ACC112 (cell line): Measurements from ENCODE around the gene VEGFD.

Experiments
- H2AFZ ChIP-seq: fragments of 200-600 bp; sonication (generic); one replicate; pipeline ENCODE4 v1.6.0; 2017; ENCODE audit warnings: antibody characterized with exemption, low read length; ENCODE audit not compliant: unreplicated experiment
- H3K27ac ChIP-seq: fragments of 200-600 bp; sonication (generic); 2 replicates; pipeline ENCODE4 v1.5.1; 2014; ENCODE audit warnings: low read depth, mild to moderate bottlenecking, antibody characterized with exemption, low read length, moderate library complexity
- H3K27me3 ChIP-seq: fragments of 200-600 bp; sonication (generic); 2 replicates; pipeline ENCODE4 v1.6.1; 2014; ENCODE audit warnings: mild to moderate bottlenecking, antibody characterized with exemption, low read length, moderate library complexity, mixed read lengths; ENCODE audit not compliant: insufficient read depth
- H3K36me3 ChIP-seq: fragments of 200-600 bp; sonication (generic); 2 replicates; pipeline ENCODE4 v1.6.1; 2016; ENCODE audit warnings: mild to moderate bottlenecking, antibody characterized with exemption, low read length, moderate library complexity, mixed read lengths; ENCODE audit not compliant: insufficient read depth
- H3K4me1 ChIP-seq: fragments of 200-600 bp; sonication (generic); one replicate; pipeline ENCODE4 v1.6.1; 2016; ENCODE audit warnings: low read length, mixed read lengths; ENCODE audit not compliant: insufficient read depth, unreplicated experiment, control insufficient read depth
- H3K4me3 ChIP-seq: fragments of 200-600 bp; sonication (generic); 2 replicates; pipeline ENCODE4 v1.5.1; 2014; ENCODE audit warnings: mild to moderate bottlenecking, low read depth, low read length
- H3K79me2 ChIP-seq: fragments of 200-600 bp; sonication (generic); one replicate; pipeline ENCODE4 v1.6.0; 2016; ENCODE audit warnings: low read length; ENCODE audit not compliant: control insufficient read depth, unreplicated experiment, insufficient read depth

VEGFD gene

DNA sequence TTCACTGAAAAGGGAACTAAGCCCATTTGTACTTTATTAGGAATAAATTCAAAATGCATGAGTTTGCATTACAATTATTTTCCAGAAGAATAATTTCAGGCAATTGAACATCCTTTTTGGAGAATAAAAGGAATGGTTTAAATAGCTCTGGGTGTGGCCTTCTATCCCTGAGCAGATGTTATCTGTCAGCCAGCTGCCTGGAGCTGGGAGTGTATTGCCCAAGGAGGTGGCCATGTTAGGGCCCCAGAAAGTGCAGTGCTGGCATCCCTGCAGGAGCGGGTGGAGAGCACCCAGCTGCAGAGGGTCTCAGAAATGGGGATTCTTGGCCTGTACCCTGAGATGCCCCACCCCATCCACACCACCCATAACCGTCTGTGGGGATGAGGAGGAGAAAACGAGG, 21.6 kb upstream of the VEGFD start:
- Histone ChIP-seq H3K36me3 (no peaks in the 10 kb centered on the region), H3K27ac (no peak overlapping the region), H3K4me3 (no peak overlapping the region), H3K4me1 (peaks cover 7% of the 10 kb centered on the region), H3K27me3 (no peaks in the 10 kb centered on the region), H3K79me2 (no peaks in the 10 kb centered on the region), H2AFZ (no peak overlapping the region)

DNA sequence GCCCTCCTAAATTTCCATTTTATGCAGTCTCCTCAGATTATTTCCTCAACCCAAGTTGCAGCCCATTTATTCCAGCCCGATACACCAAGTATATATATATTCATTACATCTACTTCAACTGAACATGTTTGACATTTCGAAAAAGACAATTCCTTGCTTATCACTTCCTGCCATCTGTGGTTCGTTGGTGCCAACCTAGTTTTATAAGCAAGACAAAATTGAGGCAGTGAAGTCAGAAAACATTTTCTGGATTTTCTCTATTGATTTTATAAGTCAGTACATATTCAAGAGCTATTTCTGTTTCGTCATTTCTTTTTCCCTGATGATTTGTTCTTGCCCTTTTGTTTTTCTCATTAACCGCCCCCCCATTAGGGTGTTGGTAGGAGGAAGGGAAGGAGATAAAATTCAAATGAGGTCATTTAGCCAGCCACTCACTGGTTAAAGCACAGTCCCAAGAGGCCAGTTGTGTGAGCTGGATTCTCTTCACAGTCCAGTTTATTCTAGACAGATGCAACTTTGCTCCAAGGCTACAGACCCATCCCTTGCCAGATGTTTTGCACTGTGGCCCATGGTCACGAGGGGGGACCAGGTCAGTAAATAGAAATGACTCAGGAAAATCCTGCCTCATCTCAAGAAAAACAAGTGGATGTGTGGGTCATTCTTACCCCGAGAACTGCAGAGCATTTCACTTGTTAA, 20.3 kb upstream of the VEGFD start:
- Histone ChIP-seq H3K36me3 (no peaks in the 10 kb centered on the region), H3K79me2 (no peaks in the 10 kb centered on the region), H3K27ac (no peak overlapping the region), H2AFZ (no peak overlapping the region), H3K4me3 (no peak overlapping the region), H3K27me3 (no peaks in the 10 kb centered on the region), H3K4me1 (peaks cover 7% of the 10 kb centered on the region)

DNA sequence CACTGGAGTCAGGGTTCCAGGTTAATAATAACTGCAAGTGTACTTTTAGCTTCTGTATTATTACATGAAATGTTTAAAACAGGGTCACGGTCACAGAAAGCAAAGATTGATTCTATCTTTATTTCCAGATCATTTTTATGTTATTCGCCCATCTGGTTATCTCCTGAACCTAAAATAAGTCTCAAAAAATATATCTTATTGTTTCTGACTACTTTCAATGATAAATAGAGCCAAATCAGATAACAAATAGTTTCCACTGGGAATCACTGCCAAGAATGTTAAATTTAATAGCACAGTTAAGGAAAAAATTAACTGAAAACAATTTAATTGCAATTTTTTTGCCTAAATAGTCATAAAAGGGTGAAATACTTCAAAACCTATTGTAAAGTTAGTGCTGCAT, 17.2 kb upstream of the VEGFD start:
- no peaks in the 10 kb centered on the region for H3K79me2 ChIP-seq
- no peak overlapping the region for H2AFZ ChIP-seq
- H3K4me3 ChIP-seq, result no peak overlapping the region
- H3K36me3 ChIP-seq, result no peaks in the 10 kb centered on the region; the same call in 1 of the 2 replicates
- no peak overlapping the region for H3K27ac ChIP-seq
- H3K27me3 ChIP-seq, result no peaks in the 10 kb centered on the region
- peaks cover 7% of the 10 kb centered on the region for H3K4me1 ChIP-seq

- Histone ChIP-seq H3K36me3 (no peaks in the 10 kb centered on the region; the same call in 1 of the 2 replicates), H3K4me3 (no peak overlapping the region), H3K27ac (no peak overlapping the region), H3K4me1 (peaks cover 2% of the 10 kb centered on the region), H2AFZ (no peak overlapping the region), H3K79me2 (no peaks in the 10 kb centered on the region), H3K27me3 (no peaks in the 10 kb centered on the region)
Measured at GRCh38 chrX:15399962-15400391, 15.8 kb upstream of the VEGFD start.

DNA sequence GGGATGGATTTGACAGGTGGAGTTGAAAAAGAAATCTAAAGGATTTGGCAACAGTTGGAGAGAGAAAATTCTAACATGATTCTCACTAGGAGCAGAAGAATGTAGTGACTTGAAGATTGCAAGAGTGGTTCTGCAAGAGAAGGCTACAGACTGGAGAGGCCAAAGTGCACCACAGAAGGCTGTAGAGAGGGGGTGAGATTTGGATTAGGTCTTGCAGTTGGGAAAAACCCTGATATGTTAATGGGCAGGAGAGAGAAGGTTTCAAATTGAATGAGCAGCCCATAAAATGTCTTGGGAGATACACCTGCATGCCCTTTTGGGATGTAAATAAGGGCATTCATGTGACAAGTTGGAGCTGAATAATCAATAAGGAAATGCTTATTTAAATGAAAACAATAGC, 14.7 kb upstream of the VEGFD start:
- Histone ChIP-seq H2AFZ (no peak overlapping the region), H3K36me3 (no peaks in the 10 kb centered on the region; the same call in 1 of the 2 replicates), H3K27me3 (no peaks in the 10 kb centered on the region), H3K4me3 (no peak overlapping the region), H3K79me2 (no peaks in the 10 kb centered on the region), H3K4me1 (no peaks in the 10 kb centered on the region), H3K27ac (no peak overlapping the region)

GRCh38 chrX:15395789-15396188, 11.6 kb upstream of the VEGFD start:
- no peak overlapping the region for H2AFZ ChIP-seq
- no peaks in the 10 kb centered on the region for H3K79me2 ChIP-seq
- no peaks in the 10 kb centered on the region; the same call in 1 of the 2 replicates for H3K36me3 ChIP-seq
- no peak overlapping the region for H3K4me3 ChIP-seq
- H3K27me3 ChIP-seq, result no peaks in the 10 kb centered on the region
- H3K4me1 ChIP-seq, result no peaks in the 10 kb centered on the region
- no peak overlapping the region for H3K27ac ChIP-seq

GRCh38 chrX:15391850-15392249, 7.6 kb upstream of the VEGFD start:
- no peak overlapping the region for H3K27ac ChIP-seq
- H3K4me1 ChIP-seq, result no peaks in the 10 kb centered on the region
- no peak overlapping the region for H3K4me3 ChIP-seq
- no peaks in the 10 kb centered on the region for H3K79me2 ChIP-seq
- H3K27me3 ChIP-seq, result no peaks in the 10 kb centered on the region
- H3K36me3 ChIP-seq, result no peaks in the 10 kb centered on the region
- H2AFZ ChIP-seq, result no peak overlapping the region

DNA sequence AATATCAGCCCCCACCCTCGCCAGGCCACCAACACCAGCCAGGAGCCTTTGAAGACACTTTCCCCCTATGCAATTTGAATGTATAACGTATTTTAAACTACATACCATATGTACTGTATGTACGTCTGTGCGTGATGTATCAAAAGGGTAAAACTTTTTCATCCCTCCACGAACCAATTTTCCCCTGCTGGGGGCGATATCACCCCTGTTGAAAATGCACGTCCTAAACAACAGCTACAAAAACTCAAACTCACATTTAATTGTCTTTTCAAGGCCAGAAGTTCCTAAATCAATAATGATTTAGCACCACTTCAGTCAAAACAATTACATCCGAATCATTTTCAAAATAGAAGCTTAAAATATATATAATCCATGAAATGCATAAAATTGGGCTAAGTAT, 1.4 kb downstream of the VEGFD start:
- H3K27me3 ChIP-seq, result no peaks in the 10 kb centered on the region
- H2AFZ ChIP-seq, result no peak overlapping the region
- H3K36me3 ChIP-seq, result no peaks in the 10 kb centered on the region
- H3K4me1 ChIP-seq, result peaks cover 5% of the 10 kb centered on the region
- H3K4me3 ChIP-seq, result no peak overlapping the region
- no peak overlapping the region for H3K27ac ChIP-seq
- H3K79me2 ChIP-seq, result no peaks in the 10 kb centered on the region

DNA sequence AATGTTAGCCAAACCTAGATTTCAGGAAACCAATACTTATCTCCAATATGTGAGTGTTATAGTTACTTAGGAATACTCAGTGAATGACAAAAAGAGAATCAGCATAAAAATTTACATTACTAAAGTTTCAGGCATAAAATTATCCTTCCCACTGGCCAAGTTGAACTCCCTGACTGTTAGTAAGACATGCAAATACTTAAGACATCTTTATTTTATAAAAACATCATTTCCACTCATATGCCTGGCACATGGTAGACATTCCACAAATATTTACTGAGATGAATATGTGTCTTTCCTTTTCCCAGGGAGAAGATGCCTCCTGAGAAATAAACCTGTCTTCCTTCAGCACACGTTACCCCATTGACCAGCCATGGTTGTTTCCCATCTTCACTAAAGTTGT, 7.3 kb downstream of the VEGFD start:
- no peaks in the 10 kb centered on the region for H3K27me3 ChIP-seq
- H2AFZ ChIP-seq, result no peak overlapping the region
- H3K4me3 ChIP-seq, result no peak overlapping the region
- H3K27ac ChIP-seq, result no peak overlapping the region
- no peaks in the 10 kb centered on the region for H3K4me1 ChIP-seq
- no peaks in the 10 kb centered on the region for H3K79me2 ChIP-seq
- no peaks in the 10 kb centered on the region for H3K36me3 ChIP-seq

DNA sequence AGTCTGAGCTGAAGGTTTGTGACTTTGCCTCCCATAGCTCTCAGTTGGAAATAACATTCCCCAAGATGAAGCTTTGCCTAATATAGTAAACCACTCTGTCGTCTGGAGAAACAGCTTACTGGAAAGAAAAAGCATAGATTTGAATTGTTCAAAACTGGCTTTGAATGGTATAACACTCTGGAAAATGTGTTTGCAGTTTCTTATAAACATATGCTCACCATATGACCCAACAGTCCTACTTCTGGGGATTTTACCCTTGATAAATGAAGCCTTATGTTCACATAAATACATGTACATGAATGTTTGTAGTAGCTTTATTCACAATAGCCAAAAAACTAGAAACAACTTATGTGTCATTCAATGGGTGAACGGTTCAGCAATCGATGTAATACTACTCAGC, 10.2 kb downstream of the VEGFD start:
- Histone ChIP-seq H3K79me2 (no peaks in the 10 kb centered on the region), H3K27me3 (peaks cover 9% of the 10 kb centered on the region), H3K36me3 (no peaks in the 10 kb centered on the region), H3K4me3 (no peak overlapping the region), H2AFZ (no peak overlapping the region), H3K4me1 (no peaks in the 10 kb centered on the region), H3K27ac (no peak overlapping the region)

- no peaks in the 10 kb centered on the region for H3K4me1 ChIP-seq
- no peak overlapping the region for H3K4me3 ChIP-seq
- peaks cover 30% of the 10 kb centered on the region for H3K27me3 ChIP-seq
- H3K79me2 ChIP-seq, result no peaks in the 10 kb centered on the region
- no peak overlapping the region for H3K27ac ChIP-seq
- H3K36me3 ChIP-seq, result no peaks in the 10 kb centered on the region
- H2AFZ ChIP-seq, result no peak overlapping the region
Measured at GRCh38 chrX:15366506-15367352, 17.5 kb downstream of the VEGFD start.
